GM12873 (cell line): ENCODE results near the gene LHFPL3.

Source experiments
- CTCF ChIP-seq: IDR thresholded peaks from 2 replicates; pipeline ENCODE4 v1.5.1; 2012; ENCODE audit warnings: low read depth, mild to moderate bottlenecking, moderate library complexity, low read length, control low read depth; ENCODE audit not compliant: insufficient read depth; ENCODE audit errors: missing control alignments

LHFPL3 gene

GRCh38 chr7:104855861-104856260, 527.5 kb downstream of the LHFPL3 start:
- no peak for TF ChIP-seq CTCF

- no peak for TF ChIP-seq CTCF
Observed at GRCh38 chr7:104857458-104858425, 529.3 kb downstream of the LHFPL3 start.

- TF ChIP-seq CTCF, result no peak
Observed at GRCh38 chr7:104859754-104860426, 531.5 kb downstream of the LHFPL3 start.

GRCh38 chr7:104861729-104862390, 533.5 kb downstream of the LHFPL3 start:
- TF ChIP-seq CTCF, result no peak

- TF ChIP-seq CTCF, result peak; percentile 31
Observed at GRCh38 chr7:104862719-104863118, 534.3 kb downstream of the LHFPL3 start.

GRCh38 chr7:104873401-104873800, 545.0 kb downstream of the LHFPL3 start:
- TF ChIP-seq CTCF, result no peak

GRCh38 chr7:104878577-104878976, 550.2 kb downstream of the LHFPL3 start:
- TF ChIP-seq CTCF, result no peak
